Stimulated activated CD8-positive, alpha-beta memory T cell treated with anti-CD3 and anti-CD28 coated beads, Interleukin-15, amount 100 ng/mL, for 48 hours (primary cell): Measurements from ENCODE around the gene GSTP1.
"Not testable (repeated sequence)": the region's sequence is repeated elsewhere in the genome, so short reads cannot be mapped to it uniquely, and the experiment has no call there.

Source experiments
- DNase-seq, 2 donors: peaks; one replicate each; pipeline ENCODE4 v3.0.0-alpha.2; 2020; ENCODE audit warnings: low read depth in 2 of 2

The GSTP1 gene

GRCh38 chr11:67563705-67564114 lies 19.9 kb upstream of the GSTP1 start:
- not testable (repeated sequence) for DNase-seq

GRCh38 chr11:67564230-67564629 lies 19.4 kb upstream of the GSTP1 start:
- no peak for DNase-seq

- DNase-seq: no peak
Measured at GRCh38 chr11:67571443-67571842, 12.2 kb upstream of the GSTP1 start.

- DNase-seq: no peak
Measured at GRCh38 chr11:67572305-67572704, 11.3 kb upstream of the GSTP1 start.

- DNase-seq: no peak
Measured at GRCh38 chr11:67572747-67573419, 10.7 kb upstream of the GSTP1 start.

GRCh38 chr11:67574938-67575337 lies 8.7 kb upstream of the GSTP1 start:
- no peak for DNase-seq

- DNase-seq: no peak
Measured at GRCh38 chr11:67576735-67577475, 6.7 kb upstream of the GSTP1 start.

- no peak for DNase-seq
Measured at GRCh38 chr11:67577951-67578350, 5.7 kb upstream of the GSTP1 start.

- no peak for DNase-seq
Measured at GRCh38 chr11:67581469-67581868, 2.1 kb upstream of the GSTP1 start.

- no peak for DNase-seq
Measured at GRCh38 chr11:67582011-67582410, 1.6 kb upstream of the GSTP1 start.

GRCh38 chr11:67584205-67584880 lies 731 bp downstream of the GSTP1 start:
- no peak for DNase-seq

- DNase-seq: no peak
Measured at GRCh38 chr11:67584881-67585873, 1.6 kb downstream of the GSTP1 start.

GRCh38 chr11:67585911-67586310 lies 2.3 kb downstream of the GSTP1 start:
- DNase-seq: no peak

- DNase-seq: no peak
Measured at GRCh38 chr11:67586568-67587250, 3.1 kb downstream of the GSTP1 start.

GRCh38 chr11:67588136-67588503 lies 4.5 kb downstream of the GSTP1 start:
- DNase-seq: no peak

- not testable (repeated sequence) for DNase-seq
Measured at GRCh38 chr11:67588899-67589415, 5.3 kb downstream of the GSTP1 start.

- no peak for DNase-seq
Measured at GRCh38 chr11:67592880-67593564, 9.4 kb downstream of the GSTP1 start.

- no peak for DNase-seq
Measured at GRCh38 chr11:67593565-67593905, 9.9 kb downstream of the GSTP1 start.

GRCh38 chr11:67594480-67594879 lies 10.9 kb downstream of the GSTP1 start:
- no peak for DNase-seq

- DNase-seq: no peak
Measured at GRCh38 chr11:67596753-67597300, 13.2 kb downstream of the GSTP1 start.
